SH-SY5Y (cell line): ENCODE data around the gene TRIM15.

ENCODE experiments used
- GATA2 ChIP-seq: IDR thresholded peaks from 2 replicates; pipeline ENCODE4 v1.6.1; 2011; ENCODE audit warnings: mild to moderate bottlenecking, low read depth, low read length
- GATA3 ChIP-seq: IDR thresholded peaks from 2 replicates; pipeline ENCODE4 v1.6.1; 2011; ENCODE audit warnings: low read depth, mild to moderate bottlenecking, low read length, moderate library complexity

GRCh38 chr6:30180145-30180544 lies 16.8 kb downstream of the TRIM15 start:
- TF ChIP-seq GATA2 (no peak), GATA3 (no peak)
